Small intestine (tissue), 7 donors: ENCODE results near the gene TTC24. TPM values are rescaled to one million over a fixed set of nuclear protein-coding genes. Genes with fewer than 3 reads are reported as not detected.
"Not testable (repeated sequence)": the region's sequence is repeated elsewhere in the genome, so short reads cannot be mapped to it uniquely, and the experiment has no call there.

Experiments
- DNase-seq, 2 donors: peaks; one replicate each; pipeline versions ENCODE4 v3.0.0 to v3.0.0-alpha.2; 2013
- FAIRE-seq: peaks from 2 replicates; lab custom pipeline; 2012; peaks lifted over from hg19 to GRCh38; lab: Jason Lieb, UNC
- H3K27ac ChIP-seq, 3 donors: one replicate each; pipeline ENCODE4 v1.5.1; 2013; ENCODE audit warnings: low read length in 2 of 3, mild to moderate bottlenecking in 2 of 3, control low read depth in 1 of 3, inconsistent platforms in 1 of 3, low read depth in 1 of 3, moderate library complexity in 1 of 3
- H3K27me3 ChIP-seq, 3 donors: one replicate each; pipeline ENCODE4 v1.6.1; 2013; ENCODE audit warnings: low read length in 3 of 3, inconsistent platforms in 1 of 3; ENCODE audit not compliant: control insufficient read depth in 3 of 3, insufficient read depth in 3 of 3
- H3K36me3 ChIP-seq, 3 donors: one replicate each; pipeline ENCODE4 v1.6.1; 2013; ENCODE audit warnings: low read length in 3 of 3, inconsistent platforms in 1 of 3, low read depth in 1 of 3, mild to moderate bottlenecking in 1 of 3, moderate library complexity in 1 of 3; ENCODE audit not compliant: control insufficient read depth in 3 of 3, insufficient read depth in 2 of 3
- H3K4me1 ChIP-seq, 3 donors: one replicate each; pipeline ENCODE4 v1.6.1; 2013; ENCODE audit warnings: low read length in 2 of 3, inconsistent platforms in 1 of 3, low read depth in 1 of 3, mild to moderate bottlenecking in 1 of 3, moderate library complexity in 1 of 3; ENCODE audit not compliant: control insufficient read depth in 3 of 3, insufficient read depth in 2 of 3
- H3K4me3 ChIP-seq, 3 donors: one replicate each; pipeline ENCODE4 v1.5.1; 2013; ENCODE audit warnings: low read length in 3 of 3, control low read depth in 1 of 3, inconsistent platforms in 1 of 3, low read depth in 1 of 3, mild to moderate bottlenecking in 1 of 3, moderate library complexity in 1 of 3
- H3K9me3 ChIP-seq, 2 donors: one replicate each; pipeline ENCODE4 v1.6.1; 2013; ENCODE audit warnings: low read depth in 1 of 2, low read length in 1 of 2; ENCODE audit not compliant: control insufficient read depth in 2 of 2, insufficient read depth in 1 of 2
- WGBS, 3 donors: extraction: QIAGEN DNeasy Blood & Tissue Kit; methylation state at CpG; one replicate each; pipeline ENCODE4 v1.1.7; 2013; 5-methylcytosine and 5-hydroxymethylcytosine counted together
- polyA plus RNA-seq, 4 donors: library from polyadenylated mRNA; stranded (reverse) in 3 of 4; unstranded in 1 of 4; fragments of 200-250 nt in 3 of 4; fragments of 120-200 nt in 1 of 4; gene quantifications; one replicate each; pipeline versions ENCODE4 v1.2.1 to v1.2.3, GENCODE V29; 2013
- donor health status: healthy with polysubstance abuse.
- donor health status: control.
- donor health status: control.
- donor health status: Bipolar disorder and iron deficiency.
- donor health status: healthy.

The TTC24 gene
- polyA plus RNA-seq, 4 donors = 0.18 to 0.19 TPM; not detected in 2

- H3K36me3 ChIP-seq, H3K9me3 ChIP-seq, FAIRE-seq, H3K27ac ChIP-seq, H3K4me3 ChIP-seq, H3K27me3 ChIP-seq, DNase-seq: not testable (repeated sequence)
- peaks cover 0 to 13% (median 2%) of the 10 kb centered on the region in 3 donors for H3K4me1 ChIP-seq
- 84 to 92% (median 90%) methylated on average over 9 of the region's 9 CpGs for WGBS, 3 donors
Measured at GRCh38 chr1:156610072-156610471, 30.5 kb downstream of the TTC24 start.

- Histone ChIP-seq H3K36me3 (no peaks in the 10 kb centered on the region), H3K4me3 (no peak overlapping the region), H3K27ac (peak overlapping the region; percentile 21 to 74 (median 46)), H3K27me3 (peaks cover 0 to 5% (median 0%) of the 10 kb centered on the region in 3 donors), H3K4me1 (peaks cover 0 to 22% (median 2%) of the 10 kb centered on the region in 3 donors), H3K9me3 (no peaks in the 10 kb centered on the region)
- 12 to 35% (median 31%) methylated on average over 3 of the region's 3 CpGs for WGBS, 3 donors
- DNase-seq (peak; percentile 48 to 67), FAIRE-seq (no peak)
Measured at GRCh38 chr1:156612666-156613065, 33.1 kb downstream of the TTC24 start.

GRCh38 chr1:156615946-156616345 lies 36.4 kb downstream of the TTC24 start:
- H3K27me3 ChIP-seq = peaks cover 0 to 21% (median 9%) of the 10 kb centered on the region in 3 donors
- peak overlapping the region in 1 of 3 donors; percentile 37 for H3K27ac ChIP-seq
- H3K4me1 ChIP-seq = peaks cover 0 to 22% (median 2%) of the 10 kb centered on the region in 3 donors
- H3K4me3 ChIP-seq = no peak overlapping the region
- FAIRE-seq = no peak
- no peaks in the 10 kb centered on the region for H3K36me3 ChIP-seq
- WGBS, 3 donors = 37 to 58% (median 47%) methylated on average over 4 of the region's 4 CpGs
- H3K9me3 ChIP-seq = no peaks in the 10 kb centered on the region
- no peak for DNase-seq

- Histone ChIP-seq H3K4me1 (peaks cover 0 to 22% (median 2%) of the 10 kb centered on the region in 3 donors), H3K36me3 (no peaks in the 10 kb centered on the region), H3K27ac (no peak overlapping the region), H3K4me3 (no peak overlapping the region), H3K27me3 (peaks cover 0 to 24% (median 9%) of the 10 kb centered on the region in 3 donors), H3K9me3 (no peaks in the 10 kb centered on the region)
- FAIRE-seq (no peak), DNase-seq (peak; percentile 54 to 56)
- WGBS, 3 donors = 7 to 20% (median 7%) methylated on average over 5 of the region's 5 CpGs
Measured at GRCh38 chr1:156616463-156616862, 36.9 kb downstream of the TTC24 start.

- no peak within 1 kb of the TSS for H3K4me3 ChIP-seq
- H3K4me1 ChIP-seq = peaks cover 0 to 14% (median 0%) of the 10 kb centered on the region in 3 donors
- no peak within 1 kb of the TSS for H3K27ac ChIP-seq
- H3K27me3 ChIP-seq = peaks cover 0 to 38% (median 15%) of the 10 kb centered on the region in 3 donors
- H3K9me3 ChIP-seq = no peaks in the 10 kb centered on the region
- FAIRE-seq (no peak), DNase-seq (peak; percentile 45 to 47)
- WGBS, 3 donors = 8 to 9% (median 8%) methylated on average over 7 of the region's 7 CpGs
- H3K36me3 ChIP-seq = no peaks in the 10 kb centered on the region
Measured at GRCh38 chr1:156618853-156619581, 39.5 kb downstream of the TTC24 start, which contains the start of gene HAPLN2. Gene HAPLN2 (plus strand): TSS chr1:156619415. CDS start chr1:156623491, 4,076 bp downstream.

GRCh38 chr1:156619582-156619955 lies 40.0 kb downstream of the TTC24 start:
- peaks cover 0 to 42% (median 19%) of the 10 kb centered on the region in 3 donors for H3K27me3 ChIP-seq

GRCh38 chr1:156622581-156623297 lies 43.2 kb downstream of the TTC24 start:
- Histone ChIP-seq H3K27me3 (peaks cover 0 to 61% (median 24%) of the 10 kb centered on the region in 3 donors), H3K9me3 (no peaks in the 10 kb centered on the region), H3K36me3 (no peaks in the 10 kb centered on the region), H3K4me1 (peaks cover 0 to 30% (median 8%) of the 10 kb centered on the region in 3 donors), H3K27ac (no peak overlapping the region), H3K4me3 (no peak overlapping the region)
- WGBS, 3 donors = 44 to 69% (median 57%) methylated on average over 6 of the region's 6 CpGs
- FAIRE-seq = no peak
- DNase-seq = peak in 1 of 2 donors; percentile 31

More at GRCh38 chr1:156619582-156619955, 40.0 kb downstream of the TTC24 start:
- H3K36me3 ChIP-seq = no peaks in the 10 kb centered on the region
- 20 to 26% (median 21%) methylated on average over 6 of the region's 6 CpGs for WGBS, 3 donors
- DNase-seq = no peak
- H3K27ac ChIP-seq = no peak overlapping the region
- FAIRE-seq = no peak
- H3K4me3 ChIP-seq = no peak overlapping the region
- H3K9me3 ChIP-seq = no peaks in the 10 kb centered on the region
- H3K4me1 ChIP-seq = peaks cover 0 to 18% (median 0%) of the 10 kb centered on the region in 3 donors
